ENCODE data around the gene PBX4. TPM values are rescaled to one million over a fixed set of nuclear protein-coding genes. Genes with fewer than 3 reads are reported as not detected.

Gene PBX4
- total RNA-seq, 1 experiment from 2014 or later, result 8.3 TPM

DNA sequence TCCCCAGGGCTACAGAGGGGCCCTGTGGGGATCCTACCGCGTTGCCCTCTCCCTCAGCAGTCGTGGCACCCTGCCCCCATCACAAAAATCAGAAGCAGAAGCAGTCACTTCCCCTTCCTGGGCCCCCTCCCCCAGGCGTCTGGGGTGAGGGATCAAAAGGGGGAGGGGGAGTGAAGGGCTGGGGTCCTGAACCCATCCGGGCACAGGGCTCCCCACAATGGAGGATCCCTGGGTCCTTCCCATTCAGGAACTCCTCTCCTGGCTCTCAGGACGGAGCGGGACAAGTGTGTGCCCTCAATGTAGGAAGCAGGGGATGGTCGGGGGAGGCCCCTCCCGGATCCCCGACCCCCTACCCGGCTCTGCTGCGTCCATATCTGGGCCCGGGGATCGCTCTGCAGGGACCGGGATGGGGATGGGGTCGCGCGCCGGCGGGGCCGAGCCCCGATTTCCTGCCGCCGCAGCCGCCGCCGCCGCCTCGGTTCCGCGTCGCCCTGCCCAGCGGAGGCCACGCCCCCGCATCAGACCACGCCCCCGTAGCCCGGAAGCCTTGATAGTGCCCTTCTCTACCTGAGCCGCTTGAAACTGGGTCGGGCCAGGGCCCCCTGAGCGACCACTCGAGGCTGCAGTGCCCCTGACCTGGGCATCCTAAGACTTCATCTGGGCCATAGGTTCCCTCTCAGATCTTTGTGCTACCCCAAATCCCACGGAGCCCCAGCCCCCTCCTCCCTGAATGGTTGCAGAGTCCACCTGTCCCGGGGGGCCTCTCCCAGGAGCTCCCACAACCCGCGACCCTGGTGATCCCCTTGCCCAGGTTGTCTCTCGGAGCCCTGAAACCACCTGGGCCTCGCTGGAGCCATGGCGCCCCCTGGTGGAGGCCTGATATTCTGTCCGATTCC lies 24.9 kb upstream of the PBX4 start, which contains the start of gene GMIP:
TSS of gene GMIP (minus strand) at position 500 of the 896 bp plus-strand sequence. CDS start at position 372, 128 bp downstream.
- TF ChIP-seq POLR2AphosphoS5 (IDR thresholded peaks at IDR 0.05; ENCODE audit: low read depth, low read length) (no peak), REST (IDR thresholded peaks at IDR 0.05; ENCODE audit: insufficient read depth in 1 of 2, low read depth in 2 of 2, low read length in 1 of 2) (no peak), TCF7L2 (IDR thresholded peaks at IDR 0.05; ENCODE audit: low read depth, low read length) (no peak), SIN3A (IDR thresholded peaks at IDR 0.05; ENCODE audit: borderline replicate concordance, insufficient read depth, low read depth, low read length) (no peak), CTCF (IDR thresholded peaks at IDR 0.05) (peak; percentile 89)
- ChIA-PET POLR2A (no interaction called here), CTCF (interaction anchor here (0.6 to 1.3 kb wide), 3 partner anchors 91 to 110 kb away, joined by 3 to 4 read pairs (median 3); no protein-coding TSS in a partner anchor)
- Histone ChIP-seq H3K4me3 (ENCODE audit: low read depth in 2 of 2, low read length in 2 of 2) (peak within 1 kb of the TSS; percentile 76 to 79), H3K27me3 (ENCODE audit: control insufficient read depth, insufficient read depth, low read length) (no peaks in the 10 kb centered on the region), H3K9me3 (ENCODE audit: control insufficient read depth, insufficient read depth, low read depth, low read length) (no peaks in the 10 kb centered on the region), H3K27ac (ENCODE audit: low read length) (peak within 1 kb of the TSS; percentile 79), H3K4me1 (ENCODE audit: control insufficient read depth, insufficient read depth, low read length) (no peaks in the 10 kb centered on the region; the same call in 1 of the 2 replicates), H3K36me3 (ENCODE audit: control insufficient read depth, insufficient read depth, low read length) (peaks cover 3% of the 10 kb centered on the region; the same call in 1 of the 2 replicates)
- intact Hi-C loops (cut with micrococcal nuclease; ENCODE audit: unreplicated experiment) (loop anchor here (10.0 kb wide), 1 partner anchor 109 kb away; the partner anchor contains the start of gene CILP2), in situ Hi-C loops (cut with HindIII; ENCODE audit: low pct_unique_long_range_greater_than_20kb, low sequenced_read_pairs) (no loop called here)
- DNase-seq (ENCODE audit: low read depth, low spot score) (no peak), ATAC-seq (peak; percentile 92)
- no TSS peak for BruUV-seq (replicated peaks)

GRCh38 chr19:19642506-19643157 lies 24.1 kb upstream of the PBX4 start:
- no peaks in the 10 kb centered on the region; the same call in 1 of the 2 replicates for H3K4me1 ChIP-seq (ENCODE audit: control insufficient read depth, insufficient read depth, low read length)
- peaks cover 3% of the 10 kb centered on the region; the same call in 1 of the 2 replicates for H3K36me3 ChIP-seq (ENCODE audit: control insufficient read depth, insufficient read depth, low read length)
- no peak for TF ChIP-seq SIN3A (IDR thresholded peaks at IDR 0.05; ENCODE audit: borderline replicate concordance, insufficient read depth, low read depth, low read length)
- TF ChIP-seq REST (IDR thresholded peaks at IDR 0.05; ENCODE audit: insufficient read depth in 1 of 2, low read depth in 2 of 2, low read length in 1 of 2), result no peak
- TF ChIP-seq TCF7L2 (IDR thresholded peaks at IDR 0.05; ENCODE audit: low read depth, low read length), result no peak
- TF ChIP-seq POLR2AphosphoS5 (IDR thresholded peaks at IDR 0.05; ENCODE audit: low read depth, low read length), result no peak
- no peak for TF ChIP-seq CTCF (IDR thresholded peaks at IDR 0.05)
- no peaks in the 10 kb centered on the region for H3K9me3 ChIP-seq (ENCODE audit: control insufficient read depth, insufficient read depth, low read depth, low read length)
- POLR2A ChIA-PET, result no interaction called here
- BruUV-seq (replicated peaks), result no TSS peak
- H3K27ac ChIP-seq (ENCODE audit: low read length), result peak overlapping the region; percentile 79
- ATAC-seq, result peak; percentile 22
- DNase-seq (ENCODE audit: low read depth, low spot score), result no peak
- H3K4me3 ChIP-seq (ENCODE audit: low read depth in 2 of 2, low read length in 2 of 2), result peak overlapping the region; percentile 76 to 79
- in situ Hi-C loops (cut with HindIII; ENCODE audit: low pct_unique_long_range_greater_than_20kb, low sequenced_read_pairs), result no loop called here
- CTCF ChIA-PET, result no interaction called here
- H3K27me3 ChIP-seq (ENCODE audit: control insufficient read depth, insufficient read depth, low read length), result no peaks in the 10 kb centered on the region
- intact Hi-C loops (cut with micrococcal nuclease; ENCODE audit: unreplicated experiment), result loop anchor here (10.0 kb wide), 1 partner anchor 108 kb away; the partner anchor contains the start of gene CILP2

All from Panc1 (cell line).